IMR-90 (cell line): Measurements from ENCODE around the gene LTB4R2. TPM values are rescaled to one million over a fixed set of nuclear protein-coding genes. Genes with fewer than 3 reads are reported as not detected.

Source experiments
- ATAC-seq: fragments of 200-7000 bp; cut with Tn5 transposase; 2 replicates; pipeline ENCODE4 v1.9.1; 2020; ENCODE audit warnings: low read depth, mild to moderate bottlenecking, moderate library complexity
- BruUV-seq: library from RNA; stranded (reverse); fragments of 400-500 nt; replicated peaks from 2 replicates; lab custom pipeline; 2021; lab: Mats Ljungman, UMichigan
- CTCF ChIA-PET: fragments of 300-600 bp; formaldehyde crosslinking; extraction: SDS; loops from one replicate; lab custom pipeline; 2021; ENCODE audit warnings: antibody characterized with exemption; lab: Yijun Ruan, JAX
- POLR2A ChIA-PET: fragments of 300-600 bp; sonication (Branson Sonifier 250); formaldehyde crosslinking; loops from one replicate; lab custom pipeline; 2022; ENCODE audit warnings: antibody characterized with exemption; ENCODE audit not compliant: unreplicated experiment; lab: Charles Lee
- DNase-seq: peaks from one replicate; pipeline ENCODE4 v3.0.0; 2013
- H2AFZ ChIP-seq: replicated peaks from 2 replicates; pipeline ENCODE3; 2013; ENCODE audit warnings: low read length, mild to moderate bottlenecking; ENCODE audit not compliant: poor library complexity
- H2AK5ac ChIP-seq: 2 replicates; pipeline ENCODE4 v1.6.1; 2013; ENCODE audit warnings: low read depth, low read length, inconsistent platforms
- H2AK9ac ChIP-seq: replicated peaks from 2 replicates; pipeline ENCODE3; 2013; ENCODE audit warnings: mild to moderate bottlenecking, low read depth, low read length, moderate library complexity; ENCODE audit not compliant: poor library complexity
- H2BK120ac ChIP-seq: 2 replicates; pipeline ENCODE4 v1.6.1; 2013; ENCODE audit warnings: low read depth, low read length, inconsistent platforms
- H2BK15ac ChIP-seq: 3 replicates; pipeline ENCODE4 v1.6.1; 2013; ENCODE audit warnings: low read depth, low read length, inconsistent platforms
- H2BK20ac ChIP-seq: 2 replicates; pipeline ENCODE4 v1.6.1; 2013; ENCODE audit warnings: low read depth, mild to moderate bottlenecking, inconsistent platforms, low read length, moderate library complexity
- H2BK5ac ChIP-seq: 2 replicates; pipeline ENCODE4 v1.6.1; 2013; ENCODE audit warnings: mild to moderate bottlenecking, low read depth, low read length, inconsistent platforms; ENCODE audit not compliant: poor library complexity, severe bottlenecking
- H3K14ac ChIP-seq: replicated peaks from 2 replicates; pipeline ENCODE4 v1.6.1; 2013; ENCODE audit warnings: low read depth, low read length, inconsistent platforms
- H3K18ac ChIP-seq: 2 replicates; pipeline ENCODE4 v1.6.1; 2013; ENCODE audit warnings: low read depth, low read length, control low read depth
- H3K23ac ChIP-seq: 2 replicates; pipeline ENCODE4 v1.6.1; 2013; ENCODE audit warnings: low read depth, low read length, inconsistent platforms
- H3K27ac ChIP-seq: 2 replicates; pipeline ENCODE4 v1.5.1; 2013; ENCODE audit warnings: mild to moderate bottlenecking, control low read depth, low read length; ENCODE audit not compliant: insufficient read depth
- H3K27me3 ChIP-seq: 2 replicates; pipeline ENCODE4 v1.6.1; 2013; ENCODE audit warnings: low read length; ENCODE audit not compliant: control insufficient read depth, insufficient read depth
- H3K36me3 ChIP-seq: 2 replicates; pipeline ENCODE4 v1.6.1; 2013; ENCODE audit warnings: low read length, mixed read lengths; ENCODE audit not compliant: control insufficient read depth, insufficient read depth
- H3K4ac ChIP-seq: 2 replicates; pipeline ENCODE4 v1.6.1; 2013; ENCODE audit warnings: low read depth, low read length, inconsistent platforms
- H3K4me1 ChIP-seq: 2 replicates; pipeline ENCODE4 v1.6.1; 2013; ENCODE audit warnings: low read length, mixed read lengths; ENCODE audit not compliant: control insufficient read depth, insufficient read depth
- H3K4me2 ChIP-seq: 2 replicates; pipeline ENCODE4 v1.6.1; 2013; ENCODE audit warnings: low read depth, mild to moderate bottlenecking, control low read depth, low read length, moderate library complexity
- H3K4me3 ChIP-seq: 2 replicates; pipeline ENCODE4 v1.5.1; 2013; ENCODE audit warnings: low read depth, mild to moderate bottlenecking, control low read depth, low read length, moderate library complexity; ENCODE audit not compliant: insufficient read depth
- H3K56ac ChIP-seq: 2 replicates; pipeline ENCODE4 v1.6.1; 2013; ENCODE audit warnings: low read length, inconsistent platforms; ENCODE audit not compliant: insufficient read depth; ENCODE audit errors: extremely low read depth
- H3K79me1 ChIP-seq, 2 experiments: 2 replicates each; pipeline ENCODE4 v1.6.1; 2013; ENCODE audit warnings: low read length in 2 of 2, inconsistent platforms in 1 of 2, low read depth in 1 of 2
- H3K9ac ChIP-seq: 2 replicates; pipeline ENCODE4 v1.6.1; 2013; ENCODE audit warnings: low read depth, low read length, control low read depth
- H3K9me1 ChIP-seq: 2 replicates; pipeline ENCODE4 v1.6.1; 2013; ENCODE audit warnings: low read length, inconsistent platforms; ENCODE audit not compliant: insufficient read depth
- H3K9me3 ChIP-seq: 2 replicates; pipeline ENCODE4 v1.6.1; 2013; ENCODE audit warnings: low read length; ENCODE audit not compliant: control insufficient read depth, insufficient read depth
- H4K20me1 ChIP-seq: 2 replicates; pipeline ENCODE4 v1.6.1; 2013; ENCODE audit warnings: low read length, inconsistent platforms; ENCODE audit not compliant: insufficient read depth
- H4K5ac ChIP-seq: 2 replicates; pipeline ENCODE4 v1.6.1; 2013; ENCODE audit warnings: mild to moderate bottlenecking, low read depth, low read length, control low read depth
- H4K8ac ChIP-seq, 2 experiments: 2 replicates each; pipeline ENCODE4 v1.6.1; 2013; ENCODE audit warnings: low read depth in 2 of 2, low read length in 2 of 2, control low read depth in 1 of 2, inconsistent platforms in 1 of 2
- H4K91ac ChIP-seq: 2 replicates; pipeline ENCODE4 v1.6.1; 2013; ENCODE audit warnings: low read depth, low read length, inconsistent platforms; ENCODE audit not compliant: insufficient read depth
- NFE2L2 ChIP-seq: fragments of 150-350 bp; IDR thresholded peaks from 2 replicates; pipeline ENCODE4 v1.6.1; 2016; ENCODE audit warnings: low read depth, mild to moderate bottlenecking, low read length
- RFX5 ChIP-seq: IDR thresholded peaks from 2 replicates; pipeline ENCODE4 v1.8.0; 2012; ENCODE audit warnings: low read depth, mild to moderate bottlenecking, low read length, moderate library complexity
- SMC3 ChIP-seq: fragments of 150-350 bp; IDR thresholded peaks from 2 replicates; pipeline ENCODE4 v1.6.1; 2016; ENCODE audit warnings: low read depth, mild to moderate bottlenecking, antibody characterized with exemption, low read length, moderate library complexity
- USF2 ChIP-seq: fragments of 150-350 bp; IDR thresholded peaks from 2 replicates; pipeline ENCODE4 v1.6.1; 2017; ENCODE audit warnings: mild to moderate bottlenecking, antibody characterized with exemption, low read length, low read depth
- WGBS, 2 experiments: methylation state at CpG; one replicate each; pipeline versions ENCODE4 v1.1.5 to v1.1.7; 2013; ENCODE audit warnings: missing lambda C conversion rate in 2 of 2; ENCODE audit not compliant: insufficient read length in 1 of 2; ENCODE audit errors: extremely low coverage in 2 of 2; 5-methylcytosine and 5-hydroxymethylcytosine counted together
- dilution Hi-C: fragments of 300-500 bp; cut with HindIII; formaldehyde crosslinking; loops from one replicate; pipeline ENCODE4 v1.14.3; 2018; ENCODE audit warnings: low sequenced_read_pairs; ENCODE audit not compliant: unreplicated experiment
- in situ Hi-C: fragments of 300-500 bp; cut with MboI; formaldehyde crosslinking; loops from 3 replicates; pipeline ENCODE4 v1.14.3; 2019; ENCODE audit warnings: low sequenced_read_pairs, inconsistent platforms, mixed read lengths
- intact Hi-C: fragments of 100-400 bp; cut with micrococcal nuclease; formaldehyde crosslinking; loops from 2 replicates; pipeline ENCODE4 v1.10.0; 2022
- polyA plus RNA-seq, 3 experiments: library from polyadenylated mRNA; depleted of rRNA; stranded (reverse); fragments of >200 nt; gene quantifications; 2 replicates each; pipeline ENCODE4 v1.2.3, GENCODE V29; 2012; ENCODE audit warnings: low replicate concordance in 1 of 3
- total RNA-seq: library from RNA; depleted of rRNA; stranded (reverse); fragments of >200 nt; gene quantifications from 2 replicates; pipeline ENCODE4 v1.2.3, GENCODE V29; 2012
- TF ChIP-seq, protein P1 (sequence below): conservative IDR thresholded peaks from 2 replicates; pipeline ENCODE4 v1.5.1; 2012; ENCODE audit warnings: mild to moderate bottlenecking, low read depth, low read length, improper control_type of control experiment

Gene LTB4R2
- total and polyA plus RNA-seq, 2 of the 4 experiments (the other 2 are of a cell fraction) = 0.72 to 1.7 TPM

GRCh38 chr14:24283796-24284460 is 26.0 kb upstream of the LTB4R2 start:
- ATAC-seq (no peak), DNase-seq (no peak)
- no peak overlapping the region for H2AFZ ChIP-seq
- H3K56ac ChIP-seq = no peak overlapping the region
- intact Hi-C loops (no loop called here), dilution Hi-C loops (no loop called here), in situ Hi-C loops (no loop called here)
- no peak overlapping the region for H3K9ac ChIP-seq
- H4K20me1 ChIP-seq = no peaks in the 10 kb centered on the region; the same call in 1 of the 2 replicates
- peaks cover 0 to 11% of the 10 kb centered on the region in 2 experiments; a peak in 3 of 4 replicates for H3K79me1 ChIP-seq
- H3K14ac ChIP-seq = no peak overlapping the region
- no peaks in the 10 kb centered on the region for H3K9me3 ChIP-seq
- no peak overlapping the region for H2AK9ac ChIP-seq
- CTCF ChIA-PET = interaction anchor here (0.6 kb wide), 1 partner anchor 266 kb away, joined by 3 read pairs; no protein-coding TSS in a partner anchor
- no peak overlapping the region for H2BK20ac ChIP-seq
- H3K23ac ChIP-seq = no peak overlapping the region
- H3K9me1 ChIP-seq = no peaks in the 10 kb centered on the region; the same call in 1 of the 2 replicates
- no peak overlapping the region for H3K4me3 ChIP-seq
- no peak overlapping the region for H4K5ac ChIP-seq
- H3K36me3 ChIP-seq = no peaks in the 10 kb centered on the region
- H3K18ac ChIP-seq = no peak overlapping the region
- POLR2A ChIA-PET = interaction anchor here (0.6 kb wide), 1 partner anchor 77 kb away, joined by 3 read pairs; no protein-coding TSS in a partner anchor
- H3K27me3 ChIP-seq = no peaks in the 10 kb centered on the region
- H2AK5ac ChIP-seq = no peak overlapping the region
- no peak overlapping the region for H2BK5ac ChIP-seq
- no peaks in the 10 kb centered on the region; the same call in 1 of the 2 replicates for H3K4me1 ChIP-seq
- no peak overlapping the region for H4K91ac ChIP-seq
- no peak overlapping the region for H4K8ac ChIP-seq
- no TSS peak for BruUV-seq
- H2BK120ac ChIP-seq = no peak overlapping the region
- H3K27ac ChIP-seq = no peak overlapping the region
- H2BK15ac ChIP-seq = no peak overlapping the region
- TF ChIP-seq RFX5 (no peak), USF2 (no peak), SMC3 (no peak), NFE2L2 (no peak)
- TF ChIP-seq, protein P1, sequence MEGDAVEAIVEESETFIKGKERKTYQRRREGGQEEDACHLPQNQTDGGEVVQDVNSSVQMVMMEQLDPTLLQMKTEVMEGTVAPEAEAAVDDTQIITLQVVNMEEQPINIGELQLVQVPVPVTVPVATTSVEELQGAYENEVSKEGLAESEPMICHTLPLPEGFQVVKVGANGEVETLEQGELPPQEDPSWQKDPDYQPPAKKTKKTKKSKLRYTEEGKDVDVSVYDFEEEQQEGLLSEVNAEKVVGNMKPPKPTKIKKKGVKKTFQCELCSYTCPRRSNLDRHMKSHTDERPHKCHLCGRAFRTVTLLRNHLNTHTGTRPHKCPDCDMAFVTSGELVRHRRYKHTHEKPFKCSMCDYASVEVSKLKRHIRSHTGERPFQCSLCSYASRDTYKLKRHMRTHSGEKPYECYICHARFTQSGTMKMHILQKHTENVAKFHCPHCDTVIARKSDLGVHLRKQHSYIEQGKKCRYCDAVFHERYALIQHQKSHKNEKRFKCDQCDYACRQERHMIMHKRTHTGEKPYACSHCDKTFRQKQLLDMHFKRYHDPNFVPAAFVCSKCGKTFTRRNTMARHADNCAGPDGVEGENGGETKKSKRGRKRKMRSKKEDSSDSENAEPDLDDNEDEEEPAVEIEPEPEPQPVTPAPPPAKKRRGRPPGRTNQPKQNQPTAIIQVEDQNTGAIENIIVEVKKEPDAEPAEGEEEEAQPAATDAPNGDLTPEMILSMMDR = no peak
- H3K4ac ChIP-seq = no peak overlapping the region
- no peak overlapping the region for H3K4me2 ChIP-seq
- WGBS, 2 experiments = no CpG with 5 or more reads among the region's 5 CpGs
